K562 (cell line): Measurements from ENCODE around the gene TP53TG5. TPM values are rescaled to one million over a fixed set of nuclear protein-coding genes. Genes with fewer than 3 reads are reported as not detected.

Source experiments
- ARHGAP35 ChIP-seq: fragments of 450-650 bp; IDR thresholded peaks from 2 replicates; pipeline ENCODE4 v1.6.1; 2018; ENCODE audit not compliant: partially characterized antibody
- ELF1 ChIP-seq: fragments of 200-800 bp; sonication (Bioruptor generic); IDR thresholded peaks from 2 replicates; pipeline ENCODE4 v1.6.1; 2016; ENCODE audit warnings: missing genetic modification characterization, missing compliant biosample characterization
- FOXK2 ChIP-seq, 2 experiments: fragments of 450-650 bp; IDR thresholded peaks in 1 of 2; conservative IDR thresholded peaks in 1 of 2; 2 replicates each; pipeline ENCODE4 v1.6.1; 2016; ENCODE audit warnings: low read depth in 2 of 2, mild to moderate bottlenecking in 1 of 2
- GTF2E2 ChIP-seq: fragments of 200-800 bp; sonication (Bioruptor generic); IDR thresholded peaks from 2 replicates; pipeline ENCODE4 v1.6.1; 2016; ENCODE audit warnings: missing genetic modification characterization, missing compliant biosample characterization
- HNRNPL ChIP-seq: fragments of 200-400 bp; formaldehyde crosslinking; IDR thresholded peaks from 2 replicates; pipeline ENCODE4 v1.6.1; 2017; ENCODE audit warnings: low read depth, mild to moderate bottlenecking, low read length
- LCOR ChIP-seq: sonication (generic); formaldehyde crosslinking; IDR thresholded peaks from 2 replicates; pipeline ENCODE4 v1.8.0; 2022; ENCODE audit warnings: mild to moderate bottlenecking, missing genetic modification reagents
- POLR2B ChIP-seq: fragments of 450-650 bp; IDR thresholded peaks from 2 replicates; pipeline ENCODE4 v1.6.1; 2018; ENCODE audit warnings: low read depth; ENCODE audit not compliant: partially characterized antibody
- RUNX1 ChIP-seq: sonication (generic); IDR thresholded peaks from 2 replicates; pipeline ENCODE4 v1.6.1; 2016; ENCODE audit warnings: antibody characterized with exemption, low read depth
- SP1 ChIP-seq: sonication (generic); formaldehyde crosslinking; IDR thresholded peaks from 2 replicates; pipeline ENCODE4 v1.8.1; 2022; ENCODE audit warnings: mild to moderate bottlenecking, missing genetic modification reagents
- ZBTB49 ChIP-seq: sonication (generic); formaldehyde crosslinking; IDR thresholded peaks from 2 replicates; pipeline ENCODE4 v1.8.0; 2022; ENCODE audit warnings: missing genetic modification reagents, mild to moderate bottlenecking, borderline replicate concordance
- ZNF121 ChIP-seq: sonication (generic); formaldehyde crosslinking; conservative IDR thresholded peaks from 2 replicates; pipeline ENCODE4 v1.8.0; 2022; ENCODE audit warnings: missing genetic modification reagents
- ZNF398 ChIP-seq: fragments of 250-450 bp; sonication (Bioruptor Pico); IDR thresholded peaks from 2 replicates; pipeline ENCODE4 v1.8.0; 2021; ENCODE audit warnings: moderate library complexity, mild to moderate bottlenecking, inconsistent platforms
- ZNF644 ChIP-seq: fragments of 200-800 bp; sonication (Bioruptor generic); IDR thresholded peaks from 2 replicates; pipeline ENCODE4 v1.6.1; 2016; ENCODE audit warnings: low read depth, missing genetic modification characterization, missing compliant biosample characterization
- polyA plus RNA-seq, 8 experiments: library from polyadenylated mRNA; depleted of rRNA in 4 of 8; stranded (reverse) in 5 of 8; unstranded in 3 of 8; fragments of >200 nt; fragmentation: Nextera tagmentation in 2 of 8; fragmentation: Illumina TruSeq in 1 of 8; extraction: Ambion mirVana in 2 of 8; extraction: Trizol in 1 of 8; gene quantifications; 2 replicates each; pipeline versions ENCODE4 v1.2.1 to v1.2.3, GENCODE V29; 2011 to 2014; ENCODE audit warnings: inconsistent platforms in 1 of 8, missing spikeins in 1 of 8
- total RNA-seq, 7 experiments: library from RNA; depleted of rRNA in 6 of 7; stranded (reverse); fragments of >200 nt in 6 of 7; fragmentation: Illumina TruSeq in 2 of 7; extraction: Trizol in 2 of 7; gene quantifications; 2 replicates each; pipeline versions ENCODE4 v1.2.1 to v1.2.3, GENCODE V29; 2011 to 2021; ENCODE audit warnings: low replicate concordance in 1 of 7

Gene TP53TG5
- total and polyA plus RNA-seq, 9 of the 15 experiments (the other 6 are each of a cell fraction or from before 2014, with no cell fraction given) = 0.04 to 0.05 (median 0.04) TPM; not detected in 6

GRCh38 chr20:45415822-45416637 is 37.9 kb upstream of the TP53TG5 start, which contains the start of gene PIGT (continued):
- TF ChIP-seq GTF2E2 (tag) (peak; percentile 38; the same call in 1 of the 2 replicates), POLR2B (peak; percentile 93), ZNF644 (tag) (no peak), ZBTB49 (CRISPR knock-in tag) (no peak), ZNF398 (CRISPR knock-in tag) (no peak), ELF1 (peak; percentile 95), HNRNPL (no peak), FOXK2 (conservative IDR thresholded peaks at IDR 0.05 in 1 of 2, IDR thresholded peaks at IDR 0.05 in 1 of 2; ENCODE audit: low read depth in 2 of 2) (peak; percentile 60 to 64; a peak in 3 of 4 replicates), LCOR (CRISPR knock-in tag) (0 out of 2 replicates have a peak, but pooled peaks have one; percentile 57), SP1 (CRISPR knock-in tag) (no peak), RUNX1 (no peak), ZNF121 (no peak), ARHGAP35 (no peak)
